Large intestine (tissue), 3 donors: ENCODE data around the gene PCBP3. TPM values are rescaled to one million over a fixed set of nuclear protein-coding genes. Genes with fewer than 3 reads are reported as not detected.
A peak's percentile ranks its signal among the peaks of the same experiment; 100 is the strongest.

ENCODE experiments used
- DNase-seq, 2 donors: peaks; one replicate each; pipeline versions ENCODE4 v3.0.0 to v3.0.0-alpha.2; 2013
- H3K27ac ChIP-seq: one replicate; pipeline ENCODE4 v1.5.1; 2013; ENCODE audit warnings: low read length
- H3K27me3 ChIP-seq: 2 replicates; pipeline ENCODE4 v1.6.1; 2013; ENCODE audit warnings: low read length; ENCODE audit not compliant: control insufficient read depth, insufficient read depth
- H3K36me3 ChIP-seq: 2 replicates; pipeline ENCODE4 v1.6.1; 2013; ENCODE audit warnings: low read length; ENCODE audit not compliant: control insufficient read depth, insufficient read depth
- H3K4me1 ChIP-seq: one replicate; pipeline ENCODE4 v1.6.1; 2013; ENCODE audit warnings: low read length; ENCODE audit not compliant: control insufficient read depth, insufficient read depth
- H3K4me3 ChIP-seq: one replicate; pipeline ENCODE4 v1.5.1; 2013; ENCODE audit warnings: low read length
- H3K9me3 ChIP-seq: one replicate; pipeline ENCODE4 v1.6.1; 2013; ENCODE audit warnings: mild to moderate bottlenecking, low read depth, low read length, moderate library complexity; ENCODE audit not compliant: control insufficient read depth
- WGBS: methylation state at CpG from one replicate; pipeline ENCODE4 v1.1.5; 2013; ENCODE audit warnings: low lambda C conversion rate; ENCODE audit not compliant: insufficient coverage; 5-methylcytosine and 5-hydroxymethylcytosine counted together
- polyA plus RNA-seq: library from polyadenylated mRNA; unstranded; fragments of 120-200 nt; gene quantifications from one replicate; pipeline ENCODE4 v1.2.1, GENCODE V29; 2013

PCBP3 gene
- polyA plus RNA-seq, 1 donor: 7.4 TPM

DNA sequence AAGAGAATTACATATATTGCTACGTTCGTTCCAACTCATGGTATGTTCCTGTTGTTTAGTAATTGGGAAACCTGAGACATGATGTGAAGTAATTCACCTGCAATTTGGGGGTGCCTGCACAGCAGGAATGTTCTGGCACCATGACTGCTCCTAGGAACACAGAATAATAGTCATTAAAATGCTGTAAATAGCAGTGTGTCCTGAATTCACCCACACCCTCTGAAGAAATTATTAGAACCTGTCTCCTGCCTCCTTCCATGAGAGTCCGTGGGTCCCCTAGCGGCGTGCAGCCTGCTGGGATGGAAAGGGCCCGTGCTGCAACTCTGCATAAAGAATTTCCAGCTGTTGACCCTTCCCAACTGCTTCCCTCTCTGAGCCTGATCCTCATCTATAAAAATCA lies 143.1 kb downstream of the PCBP3 start:
- no peaks in the 10 kb centered on the region for H3K9me3 ChIP-seq
- no peaks in the 10 kb centered on the region for H3K4me1 ChIP-seq
- no peaks in the 10 kb centered on the region for H3K36me3 ChIP-seq
- no peak for DNase-seq
- no peak overlapping the region for H3K27ac ChIP-seq
- WGBS: no CpG with 5 or more reads among the region's 6 CpGs
- H3K27me3 ChIP-seq: no peaks in the 10 kb centered on the region
- H3K4me3 ChIP-seq: no peak overlapping the region

DNA sequence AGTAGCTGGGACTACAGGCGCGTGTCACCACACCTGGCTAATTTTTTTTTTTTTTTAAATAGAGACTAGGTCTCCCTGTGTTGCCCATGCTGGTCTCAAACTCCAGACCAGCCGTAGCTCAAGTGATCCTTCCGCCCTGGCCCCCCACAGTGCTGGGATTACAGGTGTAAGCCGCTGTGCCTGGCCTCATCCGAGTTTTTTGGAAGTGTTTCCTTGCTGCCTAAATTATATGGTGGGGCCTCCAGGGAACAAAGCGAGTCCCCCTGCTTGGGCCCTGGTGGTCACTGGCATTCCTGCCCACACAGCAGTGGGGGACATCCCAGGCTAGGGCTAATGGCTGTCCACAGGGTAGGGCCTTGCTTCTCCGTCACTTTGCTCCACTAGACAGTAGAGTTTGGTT lies 143.8 kb downstream of the PCBP3 start:
- Histone ChIP-seq H3K4me1 (no peaks in the 10 kb centered on the region), H3K9me3 (no peaks in the 10 kb centered on the region), H3K27me3 (no peaks in the 10 kb centered on the region), H3K36me3 (no peaks in the 10 kb centered on the region), H3K4me3 (no peak overlapping the region), H3K27ac (no peak overlapping the region)
- no CpG with 5 or more reads among the region's 8 CpGs for WGBS
- no peak for DNase-seq

DNA sequence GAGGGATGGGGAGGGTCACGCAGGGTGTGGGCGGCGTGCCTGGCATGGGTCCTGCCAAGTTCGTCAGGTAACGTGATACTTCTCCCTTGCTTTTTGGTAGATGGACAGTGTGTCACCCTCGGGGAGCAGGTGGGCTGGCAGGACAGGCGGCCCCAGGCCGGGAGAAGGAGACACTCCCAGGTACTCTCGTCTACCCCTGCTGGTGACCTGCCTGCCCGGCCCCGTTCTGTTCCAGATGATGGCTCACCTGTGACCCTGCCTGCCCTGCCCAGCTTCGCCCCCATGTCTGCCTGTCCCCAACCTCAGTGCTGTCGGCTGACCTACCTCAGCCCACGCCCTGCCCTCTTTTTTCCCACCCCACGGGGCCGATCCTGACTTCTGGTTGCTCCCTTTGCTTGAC lies 144.7 kb downstream of the PCBP3 start:
- H3K4me3 ChIP-seq: no peak overlapping the region
- DNase-seq: no peak
- 85% methylated on average over 4 of the region's 16 CpGs for WGBS

DNA sequence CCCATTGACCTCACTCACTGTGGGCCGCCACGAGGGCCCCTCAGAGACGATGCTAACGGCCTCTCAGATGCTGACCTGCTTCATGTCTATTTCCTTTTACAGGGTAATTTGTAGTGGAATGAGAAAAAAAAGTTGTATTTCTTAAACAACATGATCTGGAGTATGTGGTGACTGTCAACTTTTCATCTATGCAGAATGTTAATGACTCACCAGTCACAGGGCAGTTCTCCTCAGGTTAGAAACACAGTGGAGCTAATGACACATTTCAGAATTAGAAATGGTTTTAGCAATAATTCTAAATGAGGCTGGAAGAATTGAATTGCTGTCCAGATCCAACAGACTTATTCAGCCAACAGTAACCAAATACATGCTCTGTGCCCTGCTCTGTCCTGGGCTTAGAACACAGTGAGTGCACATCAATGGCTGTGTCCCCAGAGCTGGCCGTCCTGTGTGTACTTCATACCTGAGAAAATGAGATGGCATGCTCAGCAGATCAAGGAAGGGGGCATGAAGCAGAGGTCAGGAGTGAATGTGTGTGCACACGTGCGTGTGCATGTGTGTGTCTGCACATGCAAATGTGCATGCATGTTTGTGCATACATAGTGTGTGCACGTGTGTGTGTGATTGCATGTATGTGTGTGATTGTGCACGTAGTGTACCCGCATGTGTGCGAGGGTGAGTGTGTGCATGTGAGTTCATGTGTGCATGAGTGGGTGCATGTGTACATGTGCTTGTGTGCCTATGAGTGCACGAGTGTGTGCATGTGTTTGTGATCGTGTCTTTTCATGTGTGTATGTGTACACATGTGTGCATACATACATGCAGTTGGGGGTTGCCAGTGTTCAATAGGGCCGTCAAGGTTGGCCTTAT lies 145.3 kb downstream of the PCBP3 start:
- H3K4me3 ChIP-seq: no peak overlapping the region
- H3K9me3 ChIP-seq: no peaks in the 10 kb centered on the region
- H3K36me3 ChIP-seq: no peaks in the 10 kb centered on the region
- H3K27ac ChIP-seq: no peak overlapping the region
- H3K4me1 ChIP-seq: no peaks in the 10 kb centered on the region
- no peak for DNase-seq
- WGBS: no CpG with 5 or more reads among the region's 14 CpGs
- H3K27me3 ChIP-seq: no peaks in the 10 kb centered on the region

More for the DNA sequence above, 144.7 kb downstream of the PCBP3 start:
- H3K27ac ChIP-seq: no peak overlapping the region
- no peaks in the 10 kb centered on the region for H3K4me1 ChIP-seq
- no peaks in the 10 kb centered on the region for H3K27me3 ChIP-seq
- H3K36me3 ChIP-seq: no peaks in the 10 kb centered on the region
- no peaks in the 10 kb centered on the region for H3K9me3 ChIP-seq

DNA sequence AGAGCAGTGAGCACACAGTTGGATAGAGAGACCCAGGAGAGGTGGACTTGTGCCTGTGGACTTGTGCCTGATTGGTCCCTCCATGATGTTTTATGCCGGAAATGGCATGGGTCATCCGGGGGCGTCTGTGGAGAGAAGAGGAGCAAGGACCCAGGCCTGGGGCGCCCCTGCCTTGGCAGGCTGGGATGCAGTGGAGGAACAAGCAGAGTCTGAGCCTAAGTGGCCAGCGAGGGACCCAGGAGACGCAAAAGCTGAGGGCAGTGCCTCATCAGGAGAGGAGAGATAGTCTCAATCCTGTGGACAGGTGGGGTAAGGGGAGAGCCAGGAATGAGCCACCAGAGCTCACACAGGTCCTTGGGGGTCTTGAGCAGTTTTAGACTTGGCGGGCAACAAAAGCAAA lies 146.9 kb downstream of the PCBP3 start:
- Histone ChIP-seq H3K9me3 (no peaks in the 10 kb centered on the region), H3K36me3 (no peaks in the 10 kb centered on the region), H3K27me3 (no peaks in the 10 kb centered on the region), H3K4me3 (no peak overlapping the region), H3K27ac (no peak overlapping the region), H3K4me1 (no peaks in the 10 kb centered on the region)
- DNase-seq: no peak
- 86% methylated on average over 1 of the region's 7 CpGs for WGBS

DNA sequence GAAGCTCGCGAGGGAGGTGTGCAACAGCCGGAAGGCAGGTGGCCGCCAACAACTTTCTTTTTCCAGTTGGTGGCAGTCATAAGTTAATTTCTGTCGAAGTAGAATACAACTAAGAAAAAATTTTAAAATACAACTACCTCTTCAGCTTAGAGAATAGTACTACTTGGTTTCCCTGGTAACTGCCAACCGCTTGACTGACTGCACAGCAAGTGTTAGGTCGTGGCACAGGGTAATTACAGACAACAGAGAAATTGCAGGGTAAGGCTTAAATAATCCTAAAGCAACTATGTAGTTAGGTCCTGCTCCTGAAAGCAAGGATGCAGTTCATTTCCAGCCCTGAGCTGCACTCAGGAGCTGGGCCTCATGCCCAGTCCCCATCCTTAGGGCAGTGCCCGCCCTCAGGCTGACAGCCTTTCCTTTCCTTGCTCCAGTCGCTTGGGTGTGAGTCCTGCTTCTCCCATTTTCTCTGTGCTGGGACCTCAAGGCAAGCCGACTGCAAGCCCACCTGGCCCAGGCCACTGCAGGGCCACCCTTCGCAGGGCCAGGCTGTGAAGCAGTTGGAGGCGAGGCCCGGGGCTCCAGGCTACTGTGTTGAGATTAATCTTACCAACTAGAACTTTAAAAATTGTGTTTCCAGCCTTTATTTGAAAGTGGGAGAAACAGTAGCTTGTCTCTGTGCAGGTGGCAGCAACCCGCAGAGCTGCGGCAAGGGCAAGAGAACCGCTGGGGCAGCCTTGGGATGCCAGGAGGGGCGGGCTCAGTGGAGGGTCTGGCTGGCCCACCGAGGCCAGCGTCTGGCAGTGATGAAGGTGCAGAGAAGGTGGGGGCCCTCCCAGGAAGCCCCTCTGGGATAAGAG lies 148.3 kb downstream of the PCBP3 start:
- no CpG with 5 or more reads among the region's 19 CpGs for WGBS
- Histone ChIP-seq H3K4me1 (no peaks in the 10 kb centered on the region), H3K36me3 (no peaks in the 10 kb centered on the region), H3K27ac (no peak overlapping the region), H3K9me3 (no peaks in the 10 kb centered on the region), H3K27me3 (no peaks in the 10 kb centered on the region), H3K4me3 (no peak overlapping the region)
- no peak for DNase-seq

DNA sequence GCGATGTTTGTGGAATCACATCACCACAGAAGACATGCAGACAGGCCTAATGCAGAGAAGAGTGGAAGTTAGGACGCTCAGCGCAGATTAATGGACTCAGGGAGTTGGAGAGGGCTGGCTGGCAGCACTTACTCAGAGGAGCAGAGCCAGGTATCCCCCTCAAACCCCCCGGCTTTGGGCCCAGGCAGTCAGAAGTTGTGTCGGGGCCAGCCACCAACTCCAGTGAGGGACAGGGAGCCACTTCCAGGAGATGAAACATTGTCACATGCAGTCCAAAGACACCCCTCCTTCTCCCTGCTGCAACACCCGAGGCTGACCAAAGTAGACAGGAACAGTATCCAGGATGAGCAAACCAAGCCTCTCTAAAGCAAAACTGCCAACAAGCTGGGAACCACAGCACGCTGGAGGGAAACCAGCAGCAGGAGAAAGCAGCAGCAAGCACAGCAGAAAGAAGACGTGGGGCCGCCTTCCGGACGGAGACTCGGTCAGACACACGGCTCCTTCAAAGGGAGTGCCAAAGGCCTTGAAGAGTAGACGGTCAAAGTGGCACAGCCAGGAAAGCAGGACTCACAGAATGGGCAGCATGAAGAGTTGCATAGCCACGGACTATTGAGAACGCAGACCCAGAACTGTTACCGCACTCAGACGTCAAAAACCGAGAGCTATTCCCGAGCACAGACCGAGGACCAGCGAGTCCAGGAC lies 149.3 kb downstream of the PCBP3 start:
- no CpG with 5 or more reads among the region's 22 CpGs for WGBS
- no peak overlapping the region for H3K27ac ChIP-seq
- H3K4me1 ChIP-seq: no peaks in the 10 kb centered on the region
- no peak for DNase-seq
- H3K36me3 ChIP-seq: no peaks in the 10 kb centered on the region
- no peaks in the 10 kb centered on the region for H3K27me3 ChIP-seq
- H3K4me3 ChIP-seq: no peak overlapping the region
- H3K9me3 ChIP-seq: no peaks in the 10 kb centered on the region

DNA sequence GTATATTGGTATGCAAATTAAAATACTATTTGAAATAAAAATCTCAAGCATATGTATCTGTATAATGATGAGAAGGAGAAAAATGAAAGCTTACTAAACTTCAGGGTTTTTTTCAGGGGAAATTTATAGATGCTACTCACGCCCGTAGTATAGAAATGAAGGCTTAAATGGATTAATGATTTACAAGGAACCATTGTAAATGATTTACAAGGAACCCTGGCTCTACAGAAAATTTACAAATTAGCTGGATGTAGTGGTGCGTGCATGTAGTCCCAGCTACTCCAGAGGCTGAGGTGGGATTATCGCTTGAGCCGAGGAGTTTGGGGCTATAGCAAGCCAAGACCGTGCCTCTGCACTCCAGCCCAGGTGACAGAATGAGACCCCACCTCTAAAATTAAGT lies 150.5 kb downstream of the PCBP3 start:
- Histone ChIP-seq H3K4me3 (no peak overlapping the region), H3K36me3 (no peaks in the 10 kb centered on the region)
- DNase-seq: peak in 1 of 2 donors; percentile 25

DNA sequence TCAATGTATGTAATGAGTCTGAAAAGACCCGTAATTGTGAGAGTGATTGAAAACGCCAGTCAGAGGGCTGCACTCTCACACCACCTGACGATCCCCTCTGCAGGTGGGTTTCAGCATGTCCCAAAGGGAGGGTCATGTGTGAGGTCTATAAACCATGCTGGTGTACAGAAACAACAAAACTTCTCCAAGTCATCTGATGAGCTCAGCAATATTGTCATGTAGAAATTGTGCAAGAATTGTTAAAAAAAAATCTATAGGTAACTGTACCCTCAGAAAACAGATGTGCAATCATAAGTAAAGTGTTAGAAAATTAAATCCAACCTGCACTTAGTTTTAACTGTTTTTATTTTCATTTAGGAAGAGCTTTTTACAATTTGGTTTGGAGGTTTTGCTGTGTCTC lies 152.5 kb downstream of the PCBP3 start:
- Histone ChIP-seq H3K4me1 (peaks cover 4% of the 10 kb centered on the region), H3K27ac (no peak overlapping the region), H3K4me3 (no peak overlapping the region), H3K36me3 (no peaks in the 10 kb centered on the region), H3K9me3 (no peaks in the 10 kb centered on the region), H3K27me3 (no peaks in the 10 kb centered on the region)
- no peak for DNase-seq
- 60% methylated on average over 1 of the region's 3 CpGs for WGBS

More for the DNA sequence above, 150.5 kb downstream of the PCBP3 start:
- Histone ChIP-seq H3K4me1 (no peaks in the 10 kb centered on the region), H3K27ac (no peak overlapping the region), H3K27me3 (no peaks in the 10 kb centered on the region), H3K9me3 (no peaks in the 10 kb centered on the region)
- no CpG with 5 or more reads among the region's 6 CpGs for WGBS

DNA sequence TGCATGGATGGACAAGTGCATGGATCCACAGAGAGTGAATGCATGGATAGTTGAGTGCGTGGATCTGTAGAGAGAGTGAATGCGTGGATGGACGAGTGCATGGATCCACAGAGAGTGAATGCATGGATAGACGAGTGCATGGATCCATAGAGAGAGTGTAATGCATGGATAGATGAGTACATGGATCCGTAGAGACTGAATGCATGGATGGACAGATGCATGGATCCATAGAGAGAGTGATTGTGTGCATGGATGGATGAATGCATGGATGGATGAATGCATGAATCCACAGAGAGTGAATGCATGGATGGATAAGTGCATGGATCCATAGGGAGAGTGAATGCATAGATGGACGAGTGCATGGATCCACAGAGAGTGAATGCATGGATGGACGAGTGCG lies 153.8 kb downstream of the PCBP3 start:
- WGBS: 63% methylated on average over 6 of the region's 8 CpGs
- H3K4me3 ChIP-seq: no peak overlapping the region
- DNase-seq: no peak
- H3K36me3 ChIP-seq: no peaks in the 10 kb centered on the region
- no peak overlapping the region for H3K27ac ChIP-seq
- H3K27me3 ChIP-seq: no peaks in the 10 kb centered on the region
- H3K9me3 ChIP-seq: no peaks in the 10 kb centered on the region
- peaks cover 4% of the 10 kb centered on the region for H3K4me1 ChIP-seq
